ENCODE measurements around the gene FAT3.

Gene FAT3

GRCh38 chr11:92224407-92225124 lies at the start of gene FAT3:
Gene FAT3 (plus strand): TSS chr11:92224818. CDS start chr11:92352113, 127,295 bp downstream.
- no peak for DNase-seq

- no peak for DNase-seq
Measured at GRCh38 chr11:92179017-92179670, 45.5 kb upstream of the FAT3 start.

- DNase-seq, result no peak
Measured at GRCh38 chr11:92180226-92180625, 44.4 kb upstream of the FAT3 start.

DNA sequence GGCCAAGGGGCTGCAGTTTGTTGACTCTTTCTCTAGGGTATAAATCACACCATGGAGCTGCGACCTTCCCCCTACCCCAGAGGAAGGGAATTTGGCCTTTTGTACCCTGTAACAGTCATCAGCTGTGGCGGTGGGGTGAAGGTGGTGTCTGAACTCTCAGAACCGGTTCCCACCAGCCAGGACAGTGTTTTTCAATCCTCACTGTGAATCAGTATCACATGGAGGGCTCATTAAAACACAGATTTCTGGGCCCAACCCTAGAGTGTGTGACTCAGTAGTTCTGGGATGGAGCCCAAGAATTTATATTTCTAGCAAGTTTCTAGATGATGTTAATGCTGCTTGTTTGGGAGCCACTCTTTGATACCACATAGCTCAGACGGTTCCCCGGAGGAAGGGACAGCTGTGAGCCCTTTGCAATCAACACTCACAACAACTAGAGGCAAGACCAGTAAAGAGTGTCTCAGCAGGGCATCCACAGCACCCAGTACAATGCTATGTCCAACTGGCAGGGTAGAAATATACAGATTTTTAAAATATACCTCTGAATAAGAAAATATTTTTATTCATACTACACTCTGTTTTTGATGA lies 43.9 kb upstream of the FAT3 start:
- no peak for DNase-seq

DNA sequence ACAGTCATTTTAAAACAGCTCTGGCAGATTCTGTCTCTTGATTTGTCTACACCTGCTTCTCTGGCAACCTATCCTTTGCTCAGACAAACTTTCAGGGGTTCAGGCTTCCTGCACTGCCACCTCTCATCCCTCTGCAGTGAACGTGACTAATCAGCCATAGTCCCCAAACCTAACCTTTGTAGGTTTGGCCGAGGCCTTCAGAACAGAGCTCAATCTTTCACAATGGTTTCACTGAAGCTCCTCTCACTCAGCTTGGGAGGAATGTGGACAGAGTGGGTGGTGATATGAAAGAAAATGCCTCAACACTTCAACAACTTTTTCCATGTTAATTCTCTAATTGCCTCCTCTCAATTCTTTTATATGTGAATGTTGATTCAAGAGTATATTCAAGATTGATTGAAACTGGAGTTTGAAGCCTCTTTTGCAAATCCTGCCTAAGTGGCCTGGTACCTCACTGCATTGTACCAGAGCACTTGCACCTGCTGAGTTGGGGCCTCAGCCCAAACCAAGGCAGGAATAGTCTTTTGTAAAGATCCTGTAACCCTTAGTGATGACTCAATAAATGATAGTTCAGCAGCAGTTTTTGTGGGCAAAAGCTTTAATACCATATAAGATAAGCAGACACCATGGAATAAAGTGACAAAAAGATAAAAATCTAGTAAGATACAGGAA lies 33.9 kb upstream of the FAT3 start:
- DNase-seq, result no peak

DNA sequence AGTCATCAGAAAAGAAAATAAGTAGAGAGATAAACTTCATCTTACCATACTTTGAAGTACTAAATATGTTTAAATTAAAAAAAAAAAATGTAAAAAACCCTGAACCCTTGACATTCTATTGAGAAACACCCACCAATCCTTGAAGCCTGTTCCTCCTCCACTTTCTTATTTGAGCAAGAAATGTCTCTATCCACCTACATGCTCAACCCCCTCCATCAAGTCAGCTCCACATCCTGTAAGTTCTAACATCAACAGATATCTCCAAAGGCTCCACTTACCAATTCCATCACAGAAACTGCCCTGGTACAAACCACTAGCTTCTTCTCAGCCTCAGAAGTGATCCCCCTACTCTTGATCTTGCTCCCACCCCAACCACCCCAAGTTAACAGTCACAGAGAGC lies 32.5 kb upstream of the FAT3 start:
- DNase-seq, result no peak

- DNase-seq, result no peak
Measured at GRCh38 chr11:92198268-92198667, 26.4 kb upstream of the FAT3 start.

GRCh38 chr11:92199991-92200390 lies 24.6 kb upstream of the FAT3 start:
- no peak for DNase-seq

- DNase-seq, result no peak
Measured at GRCh38 chr11:92204731-92205130, 19.9 kb upstream of the FAT3 start.

- no peak for DNase-seq
Measured at GRCh38 chr11:92206441-92206840, 18.2 kb upstream of the FAT3 start.

DNA sequence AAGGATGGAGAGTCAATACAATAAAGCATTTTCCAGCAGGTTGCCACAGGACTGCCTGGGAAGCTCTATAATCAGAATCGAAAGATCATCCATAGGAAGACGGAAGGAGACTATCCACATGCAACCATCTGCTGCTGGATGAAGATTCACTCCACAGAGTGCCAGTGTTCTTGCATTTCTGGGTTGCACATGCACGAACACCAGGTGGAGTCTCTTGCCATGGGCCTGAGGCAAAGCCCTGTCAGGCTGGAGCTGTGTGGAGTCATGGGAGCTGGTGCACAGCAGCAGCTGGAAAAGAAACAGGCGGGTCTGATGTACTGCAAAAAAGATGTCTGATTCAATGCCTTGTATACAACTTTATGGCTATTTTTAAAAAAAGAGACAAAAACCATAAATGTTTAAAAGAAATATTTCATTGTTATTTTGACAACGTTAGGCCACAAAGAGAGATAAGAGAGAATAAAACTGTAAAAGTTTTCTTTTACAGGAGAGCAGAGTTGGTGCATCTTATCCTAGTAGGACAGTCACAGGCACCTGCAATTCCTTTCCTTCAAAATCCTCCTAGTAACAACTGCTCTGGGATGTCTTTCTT lies 12.9 kb upstream of the FAT3 start:
- no peak for DNase-seq

DNA sequence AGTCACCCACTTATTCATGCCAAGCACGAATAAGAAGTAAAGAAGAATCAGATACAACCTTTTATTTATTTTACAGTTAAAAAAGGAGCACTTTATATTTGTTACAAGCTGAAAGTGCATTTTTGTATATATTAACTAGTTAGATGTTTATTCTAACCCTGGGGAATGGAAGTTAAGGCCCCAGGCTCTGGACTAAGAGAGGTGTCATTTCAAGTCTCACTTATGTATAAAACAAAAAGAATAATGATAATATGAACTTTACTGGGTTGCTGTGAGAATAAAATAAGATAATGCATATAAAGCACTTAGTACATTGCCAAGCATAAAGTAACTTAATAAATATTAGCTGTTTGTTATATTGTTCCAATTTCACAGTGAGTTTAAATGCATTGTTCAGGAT lies 12.1 kb upstream of the FAT3 start:
- no peak for DNase-seq

DNA sequence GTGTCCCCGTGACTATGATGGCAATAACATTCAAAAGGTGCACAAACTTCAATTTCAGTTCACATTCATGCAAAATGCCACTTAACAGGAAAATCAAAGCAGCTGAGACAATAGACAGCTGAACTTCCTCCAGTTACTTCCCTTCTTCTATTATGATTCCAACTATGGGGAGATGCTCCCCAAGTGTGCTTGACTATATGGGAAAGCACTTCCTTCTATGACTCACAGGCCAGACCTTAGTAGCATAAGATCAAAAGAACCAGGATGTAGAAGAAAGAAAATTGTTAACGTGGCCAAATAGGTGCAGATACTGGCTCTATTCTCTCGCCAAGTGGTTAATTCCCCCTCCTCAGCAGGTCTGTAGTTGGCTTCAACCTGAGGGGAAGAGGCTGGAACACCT lies 7.8 kb upstream of the FAT3 start:
- DNase-seq, result no peak

- DNase-seq, result no peak
Measured at GRCh38 chr11:92219476-92219875, 5.1 kb upstream of the FAT3 start.

DNA sequence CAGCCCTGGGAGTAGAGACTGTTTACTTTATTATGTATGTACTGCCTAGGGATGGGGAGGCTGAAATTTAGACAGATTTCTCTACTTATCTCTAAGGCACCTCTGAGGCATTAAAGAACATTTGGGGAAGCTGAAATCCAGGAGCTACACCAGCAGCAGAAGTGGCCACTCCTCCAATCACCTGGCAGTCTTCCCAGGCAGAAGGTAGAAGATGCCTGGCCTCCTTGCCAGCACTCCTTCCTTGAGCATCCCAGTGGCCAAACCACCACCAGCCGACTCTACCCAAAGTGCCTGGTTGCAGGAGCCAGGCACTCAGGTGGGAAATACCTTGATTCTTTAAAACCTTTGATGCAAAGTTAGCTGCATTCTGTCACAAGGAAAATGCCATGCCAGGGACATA lies 1.9 kb upstream of the FAT3 start:
- no peak for DNase-seq

GRCh38 chr11:92224054-92224406 lies 588 bp upstream of the FAT3 start:
- no peak for DNase-seq

- DNase-seq, result no peak
Measured at GRCh38 chr11:92225125-92225567, 528 bp downstream of the FAT3 start.

DNA sequence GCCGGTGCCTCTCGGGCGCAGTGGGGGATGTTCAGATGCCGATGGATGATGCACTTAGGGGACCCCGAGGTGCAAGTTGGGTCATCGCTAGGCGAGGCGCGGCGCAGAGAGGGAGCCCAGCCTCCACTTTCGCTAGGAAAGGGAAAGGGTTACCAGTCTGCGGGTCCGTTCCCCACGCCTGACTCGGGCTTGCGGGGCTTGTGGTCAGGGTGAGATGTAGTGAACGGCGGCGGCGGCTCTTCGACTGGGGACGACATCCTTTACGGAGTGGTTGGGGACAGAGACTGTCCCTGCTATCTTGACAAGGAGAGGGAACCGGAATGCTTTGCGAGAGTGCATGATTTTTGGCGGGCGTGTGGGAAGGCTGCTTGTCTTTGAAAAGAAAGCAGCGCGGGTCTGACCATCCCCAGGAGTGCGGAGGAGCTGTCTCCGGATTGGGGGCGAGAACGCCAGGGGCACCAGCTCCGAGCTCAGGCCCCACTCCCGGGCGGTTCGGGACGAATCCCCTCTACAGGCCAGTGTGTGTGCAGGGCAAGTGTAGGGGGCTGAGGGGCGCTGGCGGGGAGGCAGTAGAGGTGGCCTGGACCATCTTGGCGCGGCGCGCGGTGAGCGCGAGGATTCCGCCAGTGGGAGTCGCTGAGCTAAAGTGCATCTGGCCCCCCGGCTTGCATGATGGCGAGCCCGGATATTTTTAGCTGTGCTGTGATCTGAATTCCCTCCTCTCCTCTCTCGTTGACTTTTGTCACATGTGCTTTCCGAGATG lies 1.1 kb downstream of the FAT3 start:
- DNase-seq, result no peak

DNA sequence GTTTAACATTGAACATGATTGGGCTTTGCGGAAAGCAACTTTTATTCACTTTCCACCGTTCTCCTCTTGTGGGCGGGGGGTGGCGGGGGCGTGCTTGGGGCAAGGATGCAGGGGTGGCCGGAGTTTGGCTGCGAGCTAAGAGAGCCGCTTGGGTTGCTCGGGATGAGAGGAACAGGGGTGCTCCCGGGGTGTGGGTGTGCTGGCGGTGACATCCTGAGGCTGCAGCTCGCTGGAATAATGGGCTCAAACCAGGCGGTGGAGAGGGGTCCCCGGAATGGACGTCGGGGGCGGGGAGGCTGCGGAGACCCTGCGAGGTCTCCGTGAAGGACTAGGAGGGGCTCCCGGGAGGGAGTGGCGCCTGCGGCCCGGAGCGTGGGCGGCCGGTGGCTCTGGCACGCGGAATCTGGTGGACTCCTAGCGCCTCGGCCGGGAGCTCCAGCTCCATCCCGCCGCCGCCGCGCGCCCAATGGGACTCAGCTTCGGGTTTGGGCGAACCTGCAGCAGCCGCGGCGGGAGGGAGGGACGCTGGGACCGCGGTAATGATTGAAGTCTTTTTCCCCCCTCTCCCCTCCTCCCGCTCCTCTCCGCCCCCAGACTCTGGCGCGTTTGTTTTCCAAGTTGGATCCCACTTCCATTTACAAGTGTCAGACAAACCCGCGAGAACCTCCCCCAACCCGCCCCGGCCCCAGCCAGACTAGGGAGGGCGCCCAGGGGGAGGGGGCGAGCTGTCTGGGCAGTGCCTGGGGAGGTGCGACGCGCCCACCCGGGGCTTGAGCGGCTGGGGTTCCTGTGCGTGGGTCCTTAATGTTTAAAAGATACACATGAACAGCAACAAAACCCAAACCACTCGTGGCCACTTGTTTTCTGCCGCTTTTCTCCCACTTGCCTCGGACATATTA lies 2.0 kb downstream of the FAT3 start:
- no peak for DNase-seq

DNA sequence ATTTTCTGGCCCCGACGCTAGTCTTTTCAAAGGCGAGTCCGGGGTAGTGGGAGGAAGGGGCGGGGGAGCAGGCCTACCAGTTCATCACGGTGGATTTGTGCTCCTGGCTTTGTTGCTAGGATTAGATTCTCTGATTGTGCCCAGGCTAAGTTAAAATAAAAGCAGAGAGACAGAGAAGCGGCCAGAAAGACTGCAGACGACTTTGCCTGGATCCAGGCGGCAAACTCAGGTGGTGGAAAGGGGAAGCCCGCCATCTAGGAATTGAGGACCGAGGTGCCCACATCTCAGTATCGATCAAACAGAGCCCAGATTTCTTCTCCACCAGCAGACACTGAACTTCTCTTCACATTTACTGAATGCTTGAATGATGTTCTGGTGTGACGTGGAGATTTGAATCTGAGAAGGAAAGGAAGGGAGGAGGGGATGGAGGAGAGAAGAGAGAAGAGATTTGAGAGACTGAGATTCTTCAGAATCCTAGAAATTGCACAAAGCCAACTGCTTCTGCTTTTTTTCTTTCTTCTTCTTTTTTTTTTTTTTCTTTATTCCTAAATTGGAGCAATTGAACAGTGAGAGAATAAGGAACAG lies 2.7 kb downstream of the FAT3 start:
- no peak for DNase-seq
